ENCODE results near the gene MTA3. TPM values are rescaled to one million over a fixed set of nuclear protein-coding genes. Genes with fewer than 3 reads are reported as not detected.
"Not testable (repeated sequence)": the region's sequence is repeated elsewhere in the genome, so short reads cannot be mapped to it uniquely, and the experiment has no call there.

The MTA3 gene
- total RNA-seq, 3 donors from 2014 or later: 11.5 to 18.3 (median 13.5) TPM

- Mint-ChIP-seq H3K4me1 (ENCODE audit: low read depth) (peaks cover 2% of the 10 kb centered on the region), H3K27me3 (ENCODE audit: low read depth) (no peaks in the 10 kb centered on the region), H3K36me3 (ENCODE audit: insufficient read depth) (peaks cover 12% of the 10 kb centered on the region), H3K4me3 (no peak overlapping the region), H3K9me3 (no peaks in the 10 kb centered on the region)
- no peak for ATAC-seq
- DNase-seq: no peak
Measured at GRCh38 chr2:42696987-42697386, 128.6 kb downstream of the MTA3 start.

DNA sequence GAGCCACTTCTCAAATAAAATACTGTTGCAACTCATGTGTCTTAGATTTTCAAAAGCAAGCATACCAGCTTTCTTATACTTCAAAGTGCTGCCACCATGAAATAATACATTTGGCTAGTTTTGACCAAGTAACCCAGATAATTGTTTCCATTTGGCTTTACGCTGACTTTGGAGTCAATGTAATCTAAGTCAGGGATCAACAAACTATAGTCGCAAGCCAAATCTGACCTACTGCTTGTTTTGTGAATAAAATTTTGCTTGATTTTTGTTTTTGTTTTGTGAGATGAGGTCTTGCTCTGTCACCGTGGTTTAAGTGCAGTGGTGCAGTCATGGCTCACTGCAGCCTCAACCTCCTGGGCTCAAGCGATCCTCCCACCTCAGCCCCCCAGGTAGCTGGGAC lies 130.5 kb downstream of the MTA3 start:
- DNase-seq: no peak
- Mint-ChIP-seq H3K27me3 (ENCODE audit: low read depth) (no peaks in the 10 kb centered on the region), H3K36me3 (ENCODE audit: insufficient read depth) (peaks cover 15% of the 10 kb centered on the region), H3K4me3 (no peak overlapping the region), H3K4me1 (ENCODE audit: low read depth) (no peaks in the 10 kb centered on the region), H3K9me3 (no peaks in the 10 kb centered on the region)
- ATAC-seq: no peak

- DNase-seq (no peak), ATAC-seq (no peak)
- Mint-ChIP-seq H3K4me3 (no peak overlapping the region), H3K9me3 (no peaks in the 10 kb centered on the region), H3K36me3 (ENCODE audit: insufficient read depth) (peaks cover 25% of the 10 kb centered on the region), H3K4me1 (ENCODE audit: low read depth) (no peaks in the 10 kb centered on the region), H3K27me3 (ENCODE audit: low read depth) (no peaks in the 10 kb centered on the region)
Measured at GRCh38 chr2:42706836-42707235, 138.4 kb downstream of the MTA3 start.

- no peaks in the 10 kb centered on the region for H3K4me1 Mint-ChIP-seq (ENCODE audit: low read depth)
- ATAC-seq (no peak), DNase-seq (no peak)
- no peaks in the 10 kb centered on the region for H3K27me3 Mint-ChIP-seq (ENCODE audit: low read depth)
- no peak overlapping the region for H3K4me3 Mint-ChIP-seq
- peaks cover 25% of the 10 kb centered on the region for H3K36me3 Mint-ChIP-seq (ENCODE audit: insufficient read depth)
- no peaks in the 10 kb centered on the region for H3K9me3 Mint-ChIP-seq
Measured at GRCh38 chr2:42708179-42708578, 139.7 kb downstream of the MTA3 start.

GRCh38 chr2:42711896-42712295 lies 143.5 kb downstream of the MTA3 start:
- DNase-seq (no peak), ATAC-seq (no peak)
- Mint-ChIP-seq H3K27me3 (ENCODE audit: low read depth) (no peaks in the 10 kb centered on the region), H3K9me3 (no peaks in the 10 kb centered on the region), H3K4me1 (ENCODE audit: low read depth) (no peaks in the 10 kb centered on the region), H3K36me3 (ENCODE audit: insufficient read depth) (peaks cover 19% of the 10 kb centered on the region), H3K4me3 (no peak overlapping the region)

DNA sequence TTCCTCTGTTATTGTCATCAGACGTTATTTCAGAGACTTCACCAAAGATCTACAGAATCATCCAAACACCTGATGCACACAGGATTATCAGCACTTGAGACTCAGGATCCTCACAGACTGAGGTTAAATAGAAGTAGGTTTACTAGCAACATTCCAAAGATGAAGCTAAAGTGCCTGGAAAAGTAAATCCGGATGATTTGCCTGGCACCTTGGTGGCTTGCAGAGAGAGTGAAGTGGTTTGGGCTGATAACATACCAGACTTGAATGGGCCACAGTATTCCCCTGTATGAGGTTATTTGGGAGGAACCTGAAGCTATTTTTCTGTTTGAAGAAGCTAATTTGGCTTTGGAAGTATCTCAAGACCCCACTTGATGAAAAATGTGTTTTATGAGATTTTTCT lies 144.5 kb downstream of the MTA3 start:
- no peak for DNase-seq
- Mint-ChIP-seq H3K9me3 (no peaks in the 10 kb centered on the region), H3K27me3 (ENCODE audit: low read depth) (no peaks in the 10 kb centered on the region), H3K4me1 (ENCODE audit: low read depth) (no peaks in the 10 kb centered on the region), H3K4me3 (no peak overlapping the region), H3K36me3 (ENCODE audit: insufficient read depth) (peaks cover 16% of the 10 kb centered on the region)
- ATAC-seq: no peak

DNA sequence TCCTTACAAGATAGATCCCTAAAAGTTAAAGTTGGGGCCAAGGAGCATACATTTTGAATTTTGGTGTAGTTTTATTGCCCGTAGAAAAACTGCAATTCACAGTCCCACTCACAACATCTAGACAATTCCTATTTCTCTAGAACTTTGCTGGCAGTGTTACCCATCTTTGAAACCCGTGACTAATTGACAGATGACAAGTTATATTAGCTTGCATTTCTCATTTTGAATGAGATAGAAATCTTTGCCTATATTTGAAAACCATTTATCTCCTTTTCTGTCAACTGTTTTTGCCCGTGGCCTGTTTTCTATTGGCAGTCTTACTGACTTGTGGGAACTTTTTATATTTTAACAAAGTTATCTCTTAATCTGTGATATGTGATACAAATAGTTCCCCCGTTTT lies 145.5 kb downstream of the MTA3 start:
- Mint-ChIP-seq H3K9me3 (no peaks in the 10 kb centered on the region), H3K4me1 (ENCODE audit: low read depth) (no peaks in the 10 kb centered on the region), H3K27me3 (ENCODE audit: low read depth) (no peaks in the 10 kb centered on the region), H3K4me3 (no peak overlapping the region), H3K36me3 (ENCODE audit: insufficient read depth) (peaks cover 7% of the 10 kb centered on the region)
- DNase-seq: no peak
- peak in 1 of 2 donors; percentile 30 for ATAC-seq

GRCh38 chr2:42714686-42715085 lies 146.3 kb downstream of the MTA3 start:
- no peak for ATAC-seq
- H3K4me3 Mint-ChIP-seq: no peak overlapping the region
- H3K36me3 Mint-ChIP-seq (ENCODE audit: insufficient read depth): peaks cover 3% of the 10 kb centered on the region

DNA sequence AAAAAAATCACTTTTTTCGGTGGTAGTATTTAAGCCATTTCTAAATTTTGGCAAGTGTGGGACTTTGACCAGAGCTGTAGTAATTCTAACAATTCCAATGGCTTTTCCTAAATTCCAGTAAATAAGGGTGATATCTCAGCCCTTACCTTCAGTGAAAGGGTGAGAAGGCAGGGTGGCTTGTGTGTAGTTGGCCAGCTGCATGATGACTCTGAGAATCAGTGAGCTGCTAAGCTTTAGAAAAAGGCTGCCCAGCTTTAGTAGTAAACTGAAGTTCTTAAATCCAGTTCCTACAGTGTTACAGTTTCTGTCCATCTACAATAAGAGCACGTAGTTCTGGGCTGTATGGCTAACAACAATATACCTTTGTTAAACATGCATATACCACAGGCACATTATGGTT lies 153.5 kb downstream of the MTA3 start:
- peaks cover 17% of the 10 kb centered on the region for H3K36me3 Mint-ChIP-seq (ENCODE audit: insufficient read depth)
- H3K4me1 Mint-ChIP-seq (ENCODE audit: low read depth): no peaks in the 10 kb centered on the region
- no peaks in the 10 kb centered on the region for H3K27me3 Mint-ChIP-seq (ENCODE audit: low read depth)
- ATAC-seq (no peak), DNase-seq (no peak)
- no peak overlapping the region for H3K4me3 Mint-ChIP-seq
- H3K9me3 Mint-ChIP-seq: no peaks in the 10 kb centered on the region

More at GRCh38 chr2:42714686-42715085, 146.3 kb downstream of the MTA3 start:
- Mint-ChIP-seq H3K9me3 (no peaks in the 10 kb centered on the region), H3K27me3 (ENCODE audit: low read depth) (no peaks in the 10 kb centered on the region), H3K4me1 (ENCODE audit: low read depth) (no peaks in the 10 kb centered on the region)
- DNase-seq: no peak

DNA sequence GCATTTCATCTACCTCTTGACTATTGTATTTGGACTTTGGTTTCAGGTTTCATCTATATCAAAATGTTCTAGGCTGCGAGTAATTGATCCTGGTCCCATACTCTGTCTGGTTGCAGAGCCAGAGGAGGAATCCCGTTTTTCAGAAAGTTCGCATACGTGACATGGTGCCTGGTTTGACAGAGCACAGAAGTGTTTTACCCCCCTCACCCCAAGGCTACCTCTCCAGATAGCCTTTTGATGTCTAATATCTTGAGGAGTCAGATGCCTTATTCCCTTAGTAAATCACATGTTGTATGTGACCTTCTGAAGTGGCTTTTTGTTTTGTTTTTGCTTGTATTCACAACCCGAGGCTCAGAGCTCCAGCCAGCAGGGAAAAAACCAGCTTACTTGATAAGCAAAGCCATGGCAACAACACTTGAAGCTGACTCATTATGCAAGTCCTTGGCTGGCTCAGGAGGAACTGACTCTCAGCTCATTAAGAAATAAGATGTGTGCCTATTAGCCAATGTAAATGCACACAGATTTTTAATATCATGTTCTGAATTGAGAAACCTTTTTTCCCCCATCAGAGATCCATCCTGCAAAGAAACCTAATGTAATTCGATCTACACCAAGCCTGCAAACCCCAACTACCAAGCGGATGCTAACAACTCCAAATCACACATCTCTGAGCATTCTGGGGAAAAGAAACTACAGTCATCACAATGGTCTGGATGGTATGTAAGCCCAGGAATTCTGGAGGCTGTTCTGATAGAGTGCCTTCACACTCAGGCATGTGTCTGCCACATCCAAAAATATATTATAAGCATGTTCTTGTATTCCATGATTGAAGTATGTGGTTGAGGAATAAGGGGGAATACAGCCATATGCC lies 154.1 kb downstream of the MTA3 start:
- H3K36me3 Mint-ChIP-seq (ENCODE audit: insufficient read depth): peaks cover 17% of the 10 kb centered on the region
- no peaks in the 10 kb centered on the region for H3K9me3 Mint-ChIP-seq
- ATAC-seq (peak; percentile 51 to 54), DNase-seq (no peak)
- no peaks in the 10 kb centered on the region for H3K4me1 Mint-ChIP-seq (ENCODE audit: low read depth)
- H3K27me3 Mint-ChIP-seq (ENCODE audit: low read depth): no peaks in the 10 kb centered on the region
- H3K4me3 Mint-ChIP-seq: no peak overlapping the region

DNA sequence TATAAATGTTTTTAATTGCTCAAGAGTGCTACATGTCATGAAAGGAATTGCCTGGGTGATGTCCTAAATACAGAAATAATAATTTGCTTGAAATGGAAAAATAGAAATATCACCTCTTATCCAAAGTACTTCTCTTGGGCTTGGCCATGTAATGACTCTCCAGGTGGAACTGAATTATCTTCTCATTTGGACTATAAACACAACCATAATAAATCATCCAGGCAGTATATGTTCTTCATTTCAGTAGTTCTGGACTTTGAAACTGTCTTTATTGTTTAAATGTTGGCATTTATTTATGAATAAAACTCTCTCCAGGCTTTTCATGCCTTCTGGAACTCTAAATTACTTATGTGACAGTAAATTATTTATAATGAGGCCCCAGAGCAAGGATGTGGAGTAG lies 155.0 kb downstream of the MTA3 start:
- H3K4me1 Mint-ChIP-seq (ENCODE audit: low read depth): no peaks in the 10 kb centered on the region
- DNase-seq: no peak
- no peak overlapping the region for H3K4me3 Mint-ChIP-seq
- peaks cover 6% of the 10 kb centered on the region for H3K9me3 Mint-ChIP-seq
- peaks cover 24% of the 10 kb centered on the region for H3K36me3 Mint-ChIP-seq (ENCODE audit: insufficient read depth)
- ATAC-seq: no peak
- no peaks in the 10 kb centered on the region for H3K27me3 Mint-ChIP-seq (ENCODE audit: low read depth)

DNA sequence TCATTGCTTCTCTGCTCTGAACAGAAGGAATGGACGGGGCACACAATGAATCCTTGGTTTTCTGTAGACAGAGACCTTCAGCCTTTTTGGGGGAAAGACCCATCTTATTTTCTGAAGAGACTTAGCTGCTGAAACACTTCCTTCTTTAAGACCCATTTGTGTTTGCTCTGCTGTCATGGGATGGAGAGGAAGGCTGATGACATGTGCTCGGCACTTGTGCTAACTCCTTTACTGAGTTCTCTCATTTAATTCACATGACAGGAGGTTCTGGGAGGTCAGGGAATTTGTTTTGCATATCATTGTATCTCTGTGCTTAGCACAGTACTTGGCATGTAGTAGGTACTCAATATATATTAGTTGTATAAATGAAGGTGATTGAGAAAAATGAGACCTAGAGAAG lies 156.5 kb downstream of the MTA3 start:
- no peak for ATAC-seq
- Mint-ChIP-seq H3K27me3 (ENCODE audit: low read depth) (no peaks in the 10 kb centered on the region), H3K36me3 (ENCODE audit: insufficient read depth) (peaks cover 34% of the 10 kb centered on the region), H3K9me3 (peaks cover 13% of the 10 kb centered on the region), H3K4me1 (ENCODE audit: low read depth) (no peaks in the 10 kb centered on the region), H3K4me3 (no peak overlapping the region)
- no peak for DNase-seq

- ATAC-seq (no peak), DNase-seq (no peak)
- Mint-ChIP-seq H3K27me3 (ENCODE audit: low read depth) (no peaks in the 10 kb centered on the region), H3K36me3 (ENCODE audit: insufficient read depth) (peaks cover 40% of the 10 kb centered on the region), H3K9me3 (peaks cover 18% of the 10 kb centered on the region), H3K4me1 (ENCODE audit: low read depth) (no peaks in the 10 kb centered on the region), H3K4me3 (no peak overlapping the region)
Measured at GRCh38 chr2:42725657-42726056, 157.2 kb downstream of the MTA3 start.

DNA sequence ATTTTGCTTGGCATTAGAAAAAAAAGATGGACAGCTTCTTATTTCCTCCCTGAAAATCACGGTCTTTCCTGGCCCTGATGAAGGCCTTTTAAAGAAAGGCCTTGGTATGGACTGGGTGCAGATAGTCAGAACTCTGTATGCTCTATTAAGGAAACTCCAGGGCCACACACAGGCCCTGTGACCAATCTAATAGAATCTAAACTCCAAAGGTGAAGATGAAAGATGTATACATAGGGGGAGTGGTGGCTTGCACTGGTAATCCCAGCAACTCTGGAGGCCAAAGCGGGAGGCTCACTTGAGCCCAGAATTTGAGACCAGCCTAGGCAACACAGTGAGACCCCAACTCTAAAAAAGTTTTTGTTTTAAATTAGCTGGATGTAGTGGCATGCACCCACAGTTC lies 158.2 kb downstream of the MTA3 start:
- H3K4me1 Mint-ChIP-seq (ENCODE audit: low read depth): no peaks in the 10 kb centered on the region
- ATAC-seq: no peak
- no peaks in the 10 kb centered on the region for H3K27me3 Mint-ChIP-seq (ENCODE audit: low read depth)
- DNase-seq: no peak
- no peak overlapping the region for H3K4me3 Mint-ChIP-seq
- H3K36me3 Mint-ChIP-seq (ENCODE audit: insufficient read depth): peaks cover 48% of the 10 kb centered on the region
- H3K9me3 Mint-ChIP-seq: peaks cover 21% of the 10 kb centered on the region

GRCh38 chr2:42731316-42731715 lies 162.9 kb downstream of the MTA3 start:
- not testable (repeated sequence) for ATAC-seq; H3K4me1 Mint-ChIP-seq (ENCODE audit: low read depth); H3K27me3 Mint-ChIP-seq (ENCODE audit: low read depth); DNase-seq; H3K4me3 Mint-ChIP-seq
- Mint-ChIP-seq H3K36me3 (ENCODE audit: insufficient read depth) (peaks cover 76% of the 10 kb centered on the region), H3K9me3 (peaks cover 51% of the 10 kb centered on the region)
